Choroid plexus epithelial cell (primary cell): ENCODE results near the gene AIPL1.

Source experiments
- DNase-seq: peaks from one replicate; pipeline ENCODE4 v3.0.0-alpha.2; 2010; ENCODE audit warnings: low read depth
- H3K4me3 ChIP-seq: 2 replicates; pipeline ENCODE4 v1.5.1; 2011; ENCODE audit warnings: low read depth, mild to moderate bottlenecking, control low read depth, low read length, moderate library complexity
- CTCF ChIP-seq: conservative IDR thresholded peaks from 2 replicates; pipeline ENCODE4 v1.5.1; 2011; ENCODE audit warnings: low read depth, mild to moderate bottlenecking, control low read depth, inconsistent platforms, low read length, moderate library complexity

AIPL1 gene

GRCh38 chr17:6467567-6467966, 32.6 kb upstream of the AIPL1 start:
- TF ChIP-seq CTCF, result no peak
- DNase-seq, result no peak
- H3K4me3 ChIP-seq, result no peak overlapping the region

GRCh38 chr17:6465206-6466003, 30.5 kb upstream of the AIPL1 start:
- no peak for TF ChIP-seq CTCF
- H3K4me3 ChIP-seq, result no peak overlapping the region
- DNase-seq, result no peak

- TF ChIP-seq CTCF, result no peak
- peak; percentile 20 for DNase-seq
- no peak overlapping the region for H3K4me3 ChIP-seq
These were observed 29.6 kb upstream of the AIPL1 start for GRCh38 chr17:6464446-6465041.

GRCh38 chr17:6463616-6464445, 28.9 kb upstream of the AIPL1 start:
- TF ChIP-seq CTCF, result no peak
- no peak for DNase-seq

GRCh38 chr17:6462692-6463091, 27.8 kb upstream of the AIPL1 start:
- TF ChIP-seq CTCF, result no peak
- no peak overlapping the region for H3K4me3 ChIP-seq
- no peak for DNase-seq

More at GRCh38 chr17:6463616-6464445, 28.9 kb upstream of the AIPL1 start:
- no peak overlapping the region for H3K4me3 ChIP-seq

- TF ChIP-seq CTCF, result no peak
- H3K4me3 ChIP-seq, result no peak overlapping the region
These were observed 27.0 kb upstream of the AIPL1 start for GRCh38 chr17:6461792-6462524.

More at GRCh38 chr17:6461792-6462524, 27.0 kb upstream of the AIPL1 start:
- DNase-seq, result no peak
